HepG2 (cell line): ENCODE results near the gene TRMT2A.

Source experiments
- CBX5 ChIP-seq: sonication (generic); formaldehyde crosslinking; IDR thresholded peaks from 2 replicates; pipeline ENCODE4 v1.4.0; 2020; ENCODE audit warnings: missing genetic modification reagents, borderline replicate concordance
- CHD2 ChIP-seq: IDR thresholded peaks from 2 replicates; pipeline ENCODE4 v1.6.1; 2011; ENCODE audit warnings: low read depth, low read length, improper control_type of control experiment
- MTF1 ChIP-seq: sonication (generic); formaldehyde crosslinking; IDR thresholded peaks from 2 replicates; pipeline ENCODE4 v1.5.0; 2020; ENCODE audit warnings: missing genetic modification reagents
- RNF2 ChIP-seq: fragments of 450-650 bp; conservative IDR thresholded peaks from 2 replicates; pipeline ENCODE4 v1.6.1; 2016; ENCODE audit warnings: low read depth
- SMARCE1 ChIP-seq: fragments of 450-650 bp; IDR thresholded peaks from 2 replicates; pipeline ENCODE4 v1.6.1; 2017; ENCODE audit warnings: borderline replicate concordance
- TAF1 ChIP-seq: sonication (generic); formaldehyde crosslinking; IDR thresholded peaks from 2 replicates; pipeline ENCODE4 v1.4.0; 2020; ENCODE audit warnings: missing genetic modification reagents
- ZFX ChIP-seq: sonication (generic); formaldehyde crosslinking; IDR thresholded peaks from 2 replicates; pipeline ENCODE4 v1.4.0; 2020; ENCODE audit warnings: mild to moderate bottlenecking, low read depth, missing genetic modification reagents, moderate library complexity
- ZNF142 ChIP-seq: sonication (generic); formaldehyde crosslinking; IDR thresholded peaks from 2 replicates; pipeline ENCODE4 v1.4.0; 2020; ENCODE audit warnings: missing genetic modification reagents

GRCh38 chr22:20107951-20108756, 8.9 kb downstream of the TRMT2A start:
- TF ChIP-seq ZFX (CRISPR knock-in tag), result no peak
- no peak for TF ChIP-seq CHD2
- TF ChIP-seq SMARCE1, result no peak
- TF ChIP-seq ZNF142, result no peak
- no peak for TF ChIP-seq CBX5 (CRISPR knock-in tag)
- TF ChIP-seq MTF1, result no peak
- TF ChIP-seq TAF1 (CRISPR knock-in tag), result no peak
- TF ChIP-seq RNF2, result no peak
